HG03457 (cell line): ENCODE data around the gene GXYLT2.

Experiments
- ATAC-seq: cut with Tn5 transposase; IDR thresholded peaks from one replicate; pipeline ENCODE4 v1.9.1; 2021; ENCODE audit warnings: moderate number of reproducible peaks; ENCODE audit not compliant: unreplicated experiment

The GXYLT2 gene

DNA sequence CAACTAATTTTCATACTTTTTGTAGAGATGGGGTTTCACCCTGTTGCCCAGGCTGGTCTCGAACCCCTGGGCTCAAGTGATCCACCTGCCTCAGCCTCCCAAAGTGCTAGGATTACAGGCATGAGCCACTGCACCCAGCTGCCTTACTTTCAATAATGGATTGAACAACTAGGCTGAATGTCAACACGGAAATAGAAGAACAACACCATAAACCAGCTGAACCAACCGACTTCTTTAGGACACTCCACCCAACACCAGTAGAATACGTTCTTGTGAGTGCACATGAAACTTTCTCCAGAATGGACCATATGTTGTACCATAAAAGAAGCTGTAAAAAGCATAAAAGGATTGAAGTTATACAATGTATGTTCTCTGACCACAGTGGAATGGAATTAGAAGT lies 42.9 kb downstream of the GXYLT2 start:
- ATAC-seq = no peak

DNA sequence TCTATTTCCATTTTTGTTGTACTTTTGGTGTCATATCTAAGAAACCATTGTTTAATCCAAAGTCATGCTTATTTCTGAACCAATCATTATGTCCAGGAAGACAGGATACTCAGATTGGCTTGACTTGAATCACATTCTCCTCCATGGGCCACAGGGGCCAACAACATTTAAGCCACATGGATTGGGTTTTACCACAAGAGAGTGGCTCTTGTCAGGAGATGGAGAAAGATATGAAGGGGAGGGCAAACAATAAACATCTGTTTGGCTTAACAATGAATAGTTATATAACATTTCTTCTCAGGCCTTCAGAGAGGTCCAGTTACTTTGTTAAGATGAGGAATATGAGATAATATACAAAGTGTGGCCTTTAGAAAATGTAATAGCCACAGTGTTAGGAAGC lies 44.6 kb downstream of the GXYLT2 start:
- no peak for ATAC-seq

DNA sequence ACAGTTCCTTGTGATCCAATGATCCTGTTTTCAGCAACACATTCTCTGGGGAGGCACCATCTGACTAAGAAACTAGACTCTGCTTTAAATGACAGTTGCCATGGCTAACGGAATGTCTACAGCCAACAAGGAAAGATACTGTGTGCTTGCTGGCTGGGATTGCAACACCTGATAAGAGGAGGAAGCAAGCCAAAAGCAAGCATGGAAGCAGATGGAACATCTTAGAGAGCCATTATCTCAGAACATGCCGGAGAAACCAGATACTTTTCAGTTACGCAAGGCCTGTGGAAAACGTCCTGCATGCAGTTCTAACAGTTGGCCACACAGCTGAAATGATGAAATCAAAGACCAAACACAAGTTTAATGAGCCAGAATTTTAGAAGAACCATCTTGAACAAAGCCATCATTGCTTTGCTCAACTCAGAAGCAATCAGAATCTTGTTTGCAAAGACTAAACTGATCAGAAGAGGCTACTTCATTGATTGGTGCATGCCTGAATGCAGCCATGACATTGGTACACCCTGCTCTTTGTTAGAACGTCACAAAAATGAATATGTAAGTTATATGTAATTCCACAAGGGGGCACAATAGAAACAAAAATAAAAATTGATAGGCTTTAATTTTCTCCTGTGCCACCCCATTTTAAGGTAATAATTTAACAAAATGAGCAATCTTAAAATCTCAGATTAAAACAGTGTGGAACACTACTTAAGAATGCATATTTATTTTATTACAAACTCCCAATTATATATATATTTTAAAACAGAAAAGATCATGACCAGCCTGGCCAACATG lies 50.8 kb downstream of the GXYLT2 start:
- ATAC-seq = peak; percentile 61

DNA sequence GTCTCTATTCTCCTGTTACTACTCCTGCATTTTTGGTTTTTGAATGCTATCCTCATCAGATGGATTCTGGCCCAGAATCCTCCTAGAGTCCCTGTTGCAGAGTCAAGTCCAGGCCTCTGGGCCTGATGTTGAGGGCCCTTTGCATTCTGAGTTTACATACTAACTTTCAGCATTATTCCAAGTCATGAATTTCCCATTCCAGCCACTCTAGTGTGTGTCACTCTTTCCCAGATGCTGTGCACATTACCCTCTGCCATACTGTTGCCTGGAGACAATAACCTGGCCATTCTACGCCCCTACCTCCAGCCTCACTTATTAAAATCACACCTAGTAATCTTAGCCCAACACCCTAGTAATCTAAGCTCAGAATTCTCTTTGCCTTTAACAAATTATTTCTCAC lies 53.4 kb downstream of the GXYLT2 start:
- ATAC-seq = no peak

DNA sequence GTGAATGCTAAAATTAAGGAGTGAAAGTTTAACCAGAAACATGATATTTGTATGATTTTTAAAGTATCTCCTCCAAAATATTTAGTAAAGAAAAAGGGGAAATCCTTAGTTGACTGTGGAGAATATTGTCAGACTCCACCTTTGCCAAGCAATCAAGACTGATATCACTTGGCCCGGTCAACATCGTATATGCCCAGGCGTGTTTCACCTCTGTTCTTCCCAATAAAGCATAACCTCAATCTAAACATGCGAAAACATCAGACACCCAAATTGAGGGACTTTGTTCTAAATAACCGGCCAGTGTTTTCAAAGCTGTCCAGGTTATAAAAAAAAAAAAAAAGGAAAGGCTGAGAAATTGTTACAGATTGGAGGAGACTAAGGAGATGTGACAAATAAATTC lies 54.6 kb downstream of the GXYLT2 start:
- ATAC-seq = no peak

DNA sequence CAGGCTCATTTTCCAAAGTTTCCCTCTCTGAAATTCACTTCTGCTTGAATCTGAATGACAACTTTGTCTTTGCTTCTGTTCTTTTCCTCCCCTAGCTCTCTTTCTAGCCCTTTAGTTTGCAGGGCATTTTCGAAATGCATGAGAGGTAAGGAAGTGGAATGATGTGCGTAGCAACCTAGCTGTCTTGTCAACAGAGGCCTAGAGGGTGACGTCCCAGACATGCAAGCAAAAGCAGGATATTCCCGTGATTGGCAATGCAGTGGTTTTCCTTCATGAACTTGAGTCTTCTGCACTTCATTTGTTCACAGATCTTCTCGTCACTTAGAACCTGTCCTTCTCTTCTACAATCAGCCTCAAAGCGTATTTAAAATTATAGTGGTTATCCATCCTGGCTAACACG lies 56.9 kb downstream of the GXYLT2 start:
- ATAC-seq = no peak

DNA sequence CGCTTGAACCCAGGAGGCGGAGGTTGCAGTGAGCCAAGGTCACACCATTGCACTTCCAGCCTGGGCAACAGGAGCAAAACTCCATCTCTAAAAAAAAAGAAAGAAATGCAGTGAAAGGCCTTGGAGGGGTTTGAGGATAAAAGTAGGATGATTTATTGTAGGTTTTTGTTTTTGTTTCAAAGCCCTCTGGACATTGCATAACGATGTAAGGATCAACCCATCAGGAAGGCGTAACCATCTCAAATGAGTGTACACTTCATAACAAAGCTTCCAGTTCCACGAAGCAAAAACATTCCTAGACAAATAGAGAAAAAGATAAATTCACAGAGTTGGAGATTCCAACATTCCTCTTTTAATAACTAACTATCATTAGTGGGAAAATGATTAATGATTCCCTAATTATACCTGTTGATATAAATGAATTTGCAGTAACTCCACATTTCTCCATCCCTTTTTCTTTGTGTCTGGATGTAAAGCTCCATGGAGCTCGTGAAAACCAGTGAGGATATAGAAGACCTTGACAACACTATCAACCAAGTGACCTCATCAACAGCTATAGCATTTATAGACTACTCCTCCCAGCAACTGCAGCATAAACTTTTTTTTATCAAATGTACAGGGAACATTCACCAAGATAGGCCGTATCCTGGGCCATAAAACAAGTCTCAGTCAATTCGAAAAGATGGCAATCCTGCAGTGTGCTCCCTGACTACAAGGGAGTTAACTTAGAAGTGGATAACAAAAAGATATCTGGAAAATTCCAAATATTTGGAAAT lies 60.1 kb downstream of the GXYLT2 start:
- no peak for ATAC-seq

DNA sequence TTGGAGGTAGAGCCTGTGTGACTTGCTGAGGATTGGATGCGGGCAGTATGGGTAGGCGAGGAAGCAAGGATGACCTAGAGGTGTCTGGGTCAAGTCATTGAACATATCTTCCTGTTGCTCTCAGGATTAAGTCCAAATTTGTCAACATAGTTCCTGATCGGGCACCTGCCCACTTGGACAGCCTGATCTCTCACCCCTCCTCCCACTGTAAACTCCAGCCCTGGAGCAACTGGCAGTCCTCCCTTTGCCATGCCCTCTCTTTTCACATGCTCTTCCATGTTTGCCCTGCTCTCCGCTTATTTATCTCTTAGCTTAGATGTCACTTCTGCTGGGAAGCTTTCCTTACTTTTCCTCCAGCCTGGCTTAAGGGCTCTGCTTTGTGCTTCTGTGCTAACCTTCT lies 61.2 kb downstream of the GXYLT2 start:
- no peak for ATAC-seq

DNA sequence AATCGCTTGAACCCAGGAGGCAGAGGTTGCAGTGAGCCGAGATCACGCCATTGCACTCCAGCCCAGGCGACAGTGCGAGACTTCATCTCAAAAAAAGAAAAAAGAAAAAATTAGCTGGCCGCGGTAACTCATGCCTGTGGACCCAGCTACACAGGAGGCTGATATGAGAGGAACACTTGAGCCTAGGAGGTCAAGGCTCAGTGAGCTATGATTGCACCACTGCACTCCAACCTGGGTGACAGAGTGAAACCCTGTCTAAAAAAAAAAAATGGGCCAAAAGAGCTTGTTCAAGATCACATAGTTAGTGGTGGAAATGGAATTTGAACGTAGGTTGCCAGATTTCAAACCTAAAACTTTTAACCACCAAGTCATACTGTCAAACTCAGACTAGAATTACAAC lies 62.5 kb downstream of the GXYLT2 start:
- ATAC-seq = no peak

DNA sequence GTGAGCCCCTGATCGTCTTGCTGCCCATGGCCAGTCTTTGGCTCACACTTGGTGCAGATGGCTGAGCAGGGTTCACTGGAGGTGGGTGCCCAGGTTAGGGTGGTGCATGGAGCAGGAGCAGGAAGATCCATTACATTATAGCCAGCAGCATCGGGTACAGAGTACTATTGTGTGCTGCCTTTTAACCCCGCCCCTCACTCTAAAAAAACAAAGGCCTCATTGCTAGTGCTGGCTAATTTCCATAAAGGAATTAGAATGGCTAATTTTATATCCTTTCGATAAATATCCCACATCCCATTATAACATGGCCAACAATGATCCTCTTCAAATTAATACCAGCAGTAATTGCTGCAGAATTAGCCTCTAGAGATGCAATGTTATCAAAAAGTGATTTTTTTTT lies 63.0 kb downstream of the GXYLT2 start:
- no peak for ATAC-seq

DNA sequence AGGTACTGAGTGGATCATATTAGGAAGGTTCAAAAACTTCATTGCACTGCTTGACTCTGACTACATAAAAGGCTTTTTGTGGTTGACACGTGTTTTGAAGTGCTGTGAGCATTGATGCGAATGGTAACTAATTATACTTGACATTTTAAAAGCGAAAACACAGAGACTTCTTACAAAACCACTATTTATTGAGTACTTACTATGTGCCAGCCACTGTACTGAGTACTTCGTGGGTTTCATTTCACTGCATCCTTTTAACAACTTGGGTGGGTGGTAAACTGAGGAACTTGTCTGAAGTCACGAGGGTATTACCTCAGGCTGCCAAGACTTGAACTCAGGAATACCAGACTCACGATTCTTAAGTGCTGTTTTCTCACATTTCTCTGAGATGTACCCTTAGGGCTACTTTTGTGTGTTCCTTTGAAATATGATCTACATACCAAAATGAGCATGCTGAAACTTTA lies 63.4 kb downstream of the GXYLT2 start:
- no peak for ATAC-seq

DNA sequence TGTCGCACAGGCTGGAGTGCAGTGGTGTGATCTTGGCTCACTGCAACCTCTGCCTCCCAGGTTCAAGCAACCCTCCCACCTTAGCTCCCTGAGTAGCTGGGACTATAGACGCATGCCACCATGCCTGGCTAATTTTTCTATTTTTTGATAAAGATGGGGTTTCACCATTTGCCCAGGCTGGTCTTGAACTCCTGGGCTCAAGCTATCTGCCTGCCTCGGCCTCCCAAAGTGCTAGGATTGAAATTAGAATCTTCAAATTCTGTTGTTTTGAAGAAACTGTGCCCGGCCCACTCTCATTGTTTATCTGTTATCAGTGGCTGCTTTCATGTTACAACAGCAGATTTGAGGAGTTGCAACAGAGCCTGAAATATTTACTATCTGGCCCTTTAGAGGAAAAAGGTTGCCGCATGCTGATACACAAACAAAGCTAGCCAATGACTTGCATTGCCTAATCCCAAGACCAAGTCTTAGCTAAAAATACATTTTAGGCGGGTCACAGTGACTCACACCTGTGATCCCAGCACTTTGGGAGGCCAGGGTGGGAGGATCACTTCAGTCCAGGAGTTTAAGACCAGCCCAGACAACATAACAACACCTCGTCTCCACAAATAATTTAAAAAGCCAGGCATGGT lies 65.6 kb downstream of the GXYLT2 start:
- ATAC-seq = no peak

DNA sequence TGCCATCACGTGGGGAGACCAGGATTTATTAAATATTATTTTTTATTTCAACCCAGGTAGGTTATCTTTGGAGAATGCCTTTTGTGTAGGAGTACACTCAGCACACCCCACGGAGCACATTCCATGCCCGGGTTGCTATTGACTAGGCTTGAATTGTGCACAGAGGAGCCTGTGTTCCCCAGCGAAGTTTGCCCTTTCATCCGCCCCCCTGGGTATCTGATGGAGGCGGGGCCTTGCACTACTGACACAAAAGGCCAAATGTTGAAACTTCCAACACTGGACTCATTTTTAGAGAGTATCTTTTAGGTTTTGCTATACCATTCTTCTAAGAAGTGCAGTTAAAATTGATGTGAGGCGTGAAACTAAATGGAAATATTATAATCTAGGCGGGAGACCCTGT lies 69.5 kb downstream of the GXYLT2 start:
- ATAC-seq = no peak

DNA sequence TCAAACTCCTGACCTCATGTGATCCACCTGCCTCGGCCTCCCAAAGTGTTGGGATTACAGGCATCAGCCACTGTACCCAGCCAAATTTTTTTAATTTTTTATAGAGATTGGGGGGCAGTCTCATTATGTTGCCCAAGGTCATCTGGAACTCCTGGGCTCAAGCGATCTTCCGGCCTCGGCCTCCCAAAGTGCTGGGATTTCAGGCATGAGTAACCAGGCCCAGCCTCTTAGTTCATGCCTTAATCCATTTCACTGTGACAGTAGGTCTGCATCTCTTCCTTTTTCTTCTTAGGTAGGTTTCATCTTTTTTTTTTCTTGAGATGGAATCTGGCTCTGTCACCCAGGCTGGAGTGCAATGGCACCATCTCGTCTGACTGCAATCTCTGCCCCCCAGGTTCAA lies 71.5 kb downstream of the GXYLT2 start:
- no peak for ATAC-seq

DNA sequence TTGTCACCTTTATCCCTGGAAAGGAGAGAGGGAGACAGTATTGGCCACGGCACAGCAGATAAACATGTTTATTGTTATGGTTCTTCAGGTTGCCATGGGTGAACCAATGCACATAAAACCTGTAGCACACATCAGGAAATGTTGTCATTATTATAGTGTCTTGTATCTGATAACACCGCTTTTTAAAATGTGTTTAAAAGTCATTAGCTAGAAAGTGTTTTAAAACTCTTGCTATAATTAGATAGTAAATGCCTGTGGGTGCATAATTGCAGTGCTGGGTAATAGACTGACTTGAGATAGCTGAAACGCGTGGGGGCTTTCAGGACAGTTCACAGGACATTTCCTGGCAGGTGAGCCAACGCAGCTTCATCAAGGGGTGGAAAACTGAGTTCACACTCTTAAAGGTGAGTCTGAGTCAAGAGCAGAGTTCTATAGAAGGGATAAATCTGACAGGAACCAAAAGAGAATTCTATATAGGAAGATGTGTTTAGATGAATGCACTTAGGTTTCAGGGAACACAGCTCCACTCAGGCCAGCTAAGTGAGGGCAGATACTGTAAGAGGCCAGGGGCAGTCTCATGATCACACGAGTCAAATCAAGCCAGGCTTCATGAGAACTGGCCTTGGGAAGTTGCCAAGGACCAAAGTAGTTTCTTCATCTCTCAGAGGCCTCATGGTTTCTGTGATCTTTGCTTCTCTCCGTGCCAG lies 73.1 kb downstream of the GXYLT2 start:
- no peak for ATAC-seq

DNA sequence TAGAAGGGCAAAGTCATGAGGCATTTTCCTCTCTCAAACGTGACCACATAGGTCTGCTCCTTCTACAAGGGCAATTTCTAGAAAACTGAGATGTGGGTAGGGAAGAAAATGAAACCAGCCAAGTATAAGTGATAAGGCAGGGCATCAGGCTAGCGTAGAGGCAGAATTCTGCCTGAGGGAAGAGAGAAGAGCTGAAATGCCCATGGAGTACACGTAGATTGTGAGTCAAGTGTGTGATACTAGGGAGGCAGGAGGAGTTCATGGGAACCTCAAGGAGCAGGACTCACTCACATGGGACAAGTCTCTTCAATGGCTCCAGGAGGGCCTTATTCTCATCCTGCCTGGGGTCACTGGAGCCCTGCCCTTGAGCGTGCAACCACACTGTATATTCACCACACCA lies 73.9 kb downstream of the GXYLT2 start:
- no peak for ATAC-seq

DNA sequence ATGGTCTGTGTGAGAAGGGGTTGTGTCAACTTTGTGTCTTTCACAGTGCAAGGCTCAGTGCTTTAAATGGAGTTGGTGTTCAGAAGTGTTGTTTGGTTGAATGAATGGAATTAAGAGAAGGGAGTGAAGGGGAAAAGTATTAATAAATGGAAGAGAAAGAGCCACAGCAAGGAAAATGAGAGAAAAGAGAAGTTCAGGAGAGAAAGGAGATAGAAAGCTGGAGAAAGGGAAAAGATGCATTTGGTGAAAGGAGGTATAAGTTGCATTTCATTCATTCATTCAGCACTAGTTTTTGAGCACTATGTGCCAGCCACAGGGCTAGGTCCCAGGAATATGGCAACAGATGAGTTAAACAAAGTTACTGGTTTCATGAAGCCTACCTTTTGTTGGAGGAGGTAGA lies 74.5 kb downstream of the GXYLT2 start:
- no peak for ATAC-seq

DNA sequence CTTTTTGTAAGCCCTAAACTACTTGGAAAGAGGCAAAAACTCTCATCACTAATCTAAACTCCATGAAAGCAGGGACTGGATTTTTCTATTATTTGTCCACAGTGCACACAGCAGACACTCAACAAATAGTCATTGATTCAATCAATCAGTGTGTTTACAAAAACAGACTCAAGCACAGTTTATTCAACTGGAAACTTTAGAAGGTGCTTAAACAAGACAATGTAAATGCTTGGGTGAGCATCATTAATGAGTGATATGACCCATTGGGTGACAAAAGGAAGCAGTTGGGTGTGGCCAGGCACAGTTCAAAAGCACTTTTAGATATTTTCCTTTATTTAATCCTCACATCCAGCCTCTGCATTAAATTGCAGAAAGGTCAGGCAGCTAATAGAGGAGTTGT lies 76.8 kb downstream of the GXYLT2 start:
- ATAC-seq = no peak

DNA sequence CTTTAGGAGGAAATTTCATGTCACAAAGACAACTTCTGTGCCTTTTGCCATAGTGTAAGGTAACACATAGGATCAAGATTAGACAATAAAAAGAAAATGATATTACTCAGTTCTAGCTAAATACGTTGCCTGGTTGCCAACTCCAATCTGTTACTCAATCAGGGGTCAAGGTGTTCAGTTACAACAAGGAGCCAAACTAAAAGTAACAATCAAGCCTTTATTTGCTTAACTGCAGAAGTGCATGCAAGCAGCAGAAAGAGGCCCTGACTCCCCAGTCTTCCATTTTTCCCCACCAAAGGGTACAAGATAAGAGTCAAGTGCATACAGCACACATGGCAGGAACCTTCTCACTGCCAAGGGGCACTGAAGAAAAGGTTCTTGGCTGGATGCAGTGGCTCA lies 80.4 kb downstream of the GXYLT2 start:
- no peak for ATAC-seq

DNA sequence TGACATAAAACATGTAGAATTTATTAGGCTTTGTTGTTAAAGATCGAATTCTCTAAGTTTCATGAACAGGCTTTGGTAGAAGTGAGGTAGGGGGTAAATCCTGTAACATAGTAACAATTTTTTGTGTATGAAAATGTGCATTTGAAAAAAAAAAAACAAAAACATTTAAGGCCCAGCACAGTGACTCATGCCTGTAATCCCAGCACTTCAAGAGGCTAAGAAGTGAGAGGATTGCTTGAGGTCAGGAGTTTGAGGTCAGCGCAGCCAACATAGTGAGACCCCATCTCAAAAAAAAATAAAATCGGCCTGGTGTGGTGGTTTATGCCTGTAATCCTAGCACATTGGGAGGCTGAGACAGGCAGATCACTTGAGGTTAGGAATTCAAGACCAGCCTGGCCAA lies 81.9 kb downstream of the GXYLT2 start:
- no peak for ATAC-seq

DNA sequence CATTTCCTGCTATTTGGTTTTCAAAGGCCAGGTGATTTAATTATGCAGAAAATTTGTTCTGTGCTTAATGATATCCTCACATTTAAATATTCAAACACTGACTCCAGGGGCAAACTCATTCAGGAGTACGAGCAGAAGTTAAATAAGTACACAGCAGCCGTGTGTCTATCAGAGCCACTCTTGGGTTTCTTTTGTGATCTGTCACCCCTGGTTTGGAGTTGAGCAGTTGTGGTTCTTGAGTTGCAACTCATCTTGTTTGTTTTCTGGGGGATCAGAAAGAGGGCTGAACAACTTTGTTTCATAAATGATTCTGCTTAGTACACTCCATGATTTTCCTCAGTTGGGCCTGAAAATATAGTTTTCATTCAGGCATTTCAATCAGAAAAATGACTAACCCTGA lies 83.1 kb downstream of the GXYLT2 start:
- no peak for ATAC-seq

DNA sequence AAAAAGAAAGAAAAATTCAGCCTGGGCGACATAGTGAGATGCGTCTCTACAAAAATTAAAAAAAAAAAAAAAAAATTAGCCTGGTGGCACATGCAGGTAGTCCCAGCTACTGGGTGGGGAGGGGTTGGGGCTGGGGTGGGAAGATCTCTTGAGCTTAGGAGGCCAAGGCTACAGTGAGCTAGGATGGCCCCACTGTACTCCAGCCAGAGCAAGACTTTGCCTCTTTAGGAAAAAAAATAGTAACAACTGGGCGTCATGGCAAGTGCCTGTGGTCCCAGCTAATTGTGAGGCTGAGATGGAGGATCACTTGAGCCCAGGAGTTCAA lies 84.8 kb downstream of the GXYLT2 start:
- no peak for ATAC-seq
